ENCODE measurements around the gene ALOX12B. TPM values are rescaled to one million over a fixed set of nuclear protein-coding genes. Genes with fewer than 3 reads are reported as not detected.

ALOX12B gene
- total and polyA plus RNA-seq, 2 donors (not counting 3 experiments of a cell fraction or from before 2014, with no cell fraction given) = not detected

GRCh38 chr17:8100111-8100510 lies 12.6 kb upstream of the ALOX12B start:
- no peaks in the 10 kb centered on the region for H3K36me3 ChIP-seq (ENCODE audit: control insufficient read depth in 2 of 2, extremely low read depth in 1 of 2, insufficient read depth in 2 of 2, low read length in 2 of 2)
- H3K4me2 ChIP-seq (ENCODE audit: insufficient read depth, low read length) = no peak overlapping the region
- no peak overlapping the region for H3K4me3 ChIP-seq (replicated peaks in 1 of 3; ENCODE audit: insufficient read depth in 1 of 3, low read depth in 1 of 3, low read length in 3 of 3)
- H4K20me1 ChIP-seq (replicated peaks; ENCODE audit: control insufficient read depth, extremely low read depth, insufficient read depth, low read length) = no peaks in the 10 kb centered on the region
- no peak for DNase-seq (ENCODE audit: low read depth, low spot score)
- FAIRE-seq = no peak
- H3K9me1 ChIP-seq (replicated peaks; ENCODE audit: control insufficient read depth, extremely low read depth, insufficient read depth, low read length) = no peaks in the 10 kb centered on the region
- TF ChIP-seq GATA2 (IDR thresholded peaks at IDR 0.05; ENCODE audit: insufficient read depth, insufficient read length, low read depth, low read length) (no peak), MAX (IDR thresholded peaks at IDR 0.05; ENCODE audit: insufficient read depth, insufficient read length) (no peak), CTCF (IDR thresholded peaks at IDR 0.05; ENCODE audit: extremely low read depth in 1 of 2, insufficient read depth in 1 of 2, low read depth in 1 of 2, low read length in 2 of 2) (no peak), EZH2 (IDR thresholded peaks at IDR 0.05; ENCODE audit: borderline replicate concordance, low read depth, low read length, severe bottlenecking) (no peak), POLR2AphosphoS5 (IDR thresholded peaks at IDR 0.05; ENCODE audit: insufficient read depth, low read depth, low read length) (no peak), JUN (IDR thresholded peaks at IDR 0.05; ENCODE audit: borderline replicate concordance, insufficient read depth, insufficient read length, low read depth) (no peak), MYC (IDR thresholded peaks at IDR 0.05; ENCODE audit: low read depth, low read length) (no peak), FOS (IDR thresholded peaks at IDR 0.05; ENCODE audit: borderline replicate concordance, insufficient read depth, low read length) (no peak), POLR2A (IDR thresholded peaks at IDR 0.05; ENCODE audit: low read depth, low read length) (no peak)
- BruUV-seq (replicated peaks) = no TSS peak
- H3K27ac ChIP-seq (ENCODE audit: insufficient read depth, low read depth, low read length) = no peak overlapping the region
- no peak overlapping the region for H2AFZ ChIP-seq (ENCODE audit: low read depth, low read length)
- POLR2A ChIA-PET = no interaction called here
- CTCF ChIA-PET = interaction anchor here (1.8 to 13.7 kb wide), 4 partner anchors 11 to 41 kb away, joined by 6 to 191 read pairs (median 26); no protein-coding TSS in a partner anchor
- H3K9me3 ChIP-seq (replicated peaks; ENCODE audit: control insufficient read depth, insufficient read depth, low read length) = no peaks in the 10 kb centered on the region
- H3K4me1 ChIP-seq (ENCODE audit: control insufficient read depth, extremely low read depth, insufficient read depth, low read length) = no peaks in the 10 kb centered on the region
- peaks cover 0 to 13% of the 10 kb centered on the region in 2 experiments for H3K27me3 ChIP-seq (ENCODE audit: control insufficient read depth in 2 of 2, insufficient read depth in 2 of 2, low read length in 2 of 2)
- dilution Hi-C loops (cut with MboI; ENCODE audit: extremely low pct_ligation_motif_present, low sequenced_read_pairs) = no loop called here
- no peak overlapping the region for H3K9ac ChIP-seq (replicated peaks; ENCODE audit: extremely low read depth, insufficient read depth, low read length)
- intact Hi-C loops (cut with micrococcal nuclease) = no loop called here
- no peaks in the 10 kb centered on the region for H3K79me2 ChIP-seq (ENCODE audit: control insufficient read depth, insufficient read depth, low read length)
